Measurements from ENCODE around the gene CNTN5.

The CNTN5 gene

GRCh38 chr11:99932684-99933083 lies 911.9 kb downstream of the CNTN5 start:
- no peak for TF ChIP-seq CTCF (IDR thresholded peaks at IDR 0.05; ENCODE audit: extremely low read depth, missing control alignments)
- DNase-seq (ENCODE audit: low spot score) = no peak

- TF ChIP-seq CTCF (IDR thresholded peaks at IDR 0.05; ENCODE audit: extremely low read depth, missing control alignments) = no peak
- no peak for DNase-seq (ENCODE audit: low spot score)
These were observed 913.3 kb downstream of the CNTN5 start for GRCh38 chr11:99934008-99934407.

GRCh38 chr11:99937330-99937729 lies 916.6 kb downstream of the CNTN5 start:
- TF ChIP-seq CTCF (IDR thresholded peaks at IDR 0.05; ENCODE audit: extremely low read depth, missing control alignments) = no peak
- no peak for DNase-seq (ENCODE audit: low spot score)

- no peak for DNase-seq (ENCODE audit: low spot score)
- no peak for TF ChIP-seq CTCF (IDR thresholded peaks at IDR 0.05; ENCODE audit: extremely low read depth, missing control alignments)
These were observed 932.1 kb downstream of the CNTN5 start for GRCh38 chr11:99952816-99953215.

- no peak for TF ChIP-seq CTCF (IDR thresholded peaks at IDR 0.05; ENCODE audit: extremely low read depth, missing control alignments)
- DNase-seq (ENCODE audit: low spot score) = no peak
These were observed 939.8 kb downstream of the CNTN5 start for GRCh38 chr11:99960536-99960935.

- no peak for TF ChIP-seq CTCF (IDR thresholded peaks at IDR 0.05; ENCODE audit: extremely low read depth, missing control alignments)
- no peak for DNase-seq (ENCODE audit: low spot score)
These were observed 947.6 kb downstream of the CNTN5 start for GRCh38 chr11:99968336-99968735.

- TF ChIP-seq CTCF (IDR thresholded peaks at IDR 0.05; ENCODE audit: extremely low read depth, missing control alignments) = no peak
- no peak for DNase-seq (ENCODE audit: low spot score)
These were observed 953.2 kb downstream of the CNTN5 start for GRCh38 chr11:99973993-99974392.
